COLO668 (cell line): Measurements from ENCODE around the gene SPG7.
"Not testable (repeated sequence)": the region's sequence is repeated elsewhere in the genome, so short reads cannot be mapped to it uniquely, and the experiment has no call there.

ENCODE experiments used
- DNase-seq: peaks from one replicate; lab custom pipeline; 2025; ENCODE audit not compliant: unreplicated experiment; lab: John Stamatoyannopoulos, UW

SPG7 gene

DNA sequence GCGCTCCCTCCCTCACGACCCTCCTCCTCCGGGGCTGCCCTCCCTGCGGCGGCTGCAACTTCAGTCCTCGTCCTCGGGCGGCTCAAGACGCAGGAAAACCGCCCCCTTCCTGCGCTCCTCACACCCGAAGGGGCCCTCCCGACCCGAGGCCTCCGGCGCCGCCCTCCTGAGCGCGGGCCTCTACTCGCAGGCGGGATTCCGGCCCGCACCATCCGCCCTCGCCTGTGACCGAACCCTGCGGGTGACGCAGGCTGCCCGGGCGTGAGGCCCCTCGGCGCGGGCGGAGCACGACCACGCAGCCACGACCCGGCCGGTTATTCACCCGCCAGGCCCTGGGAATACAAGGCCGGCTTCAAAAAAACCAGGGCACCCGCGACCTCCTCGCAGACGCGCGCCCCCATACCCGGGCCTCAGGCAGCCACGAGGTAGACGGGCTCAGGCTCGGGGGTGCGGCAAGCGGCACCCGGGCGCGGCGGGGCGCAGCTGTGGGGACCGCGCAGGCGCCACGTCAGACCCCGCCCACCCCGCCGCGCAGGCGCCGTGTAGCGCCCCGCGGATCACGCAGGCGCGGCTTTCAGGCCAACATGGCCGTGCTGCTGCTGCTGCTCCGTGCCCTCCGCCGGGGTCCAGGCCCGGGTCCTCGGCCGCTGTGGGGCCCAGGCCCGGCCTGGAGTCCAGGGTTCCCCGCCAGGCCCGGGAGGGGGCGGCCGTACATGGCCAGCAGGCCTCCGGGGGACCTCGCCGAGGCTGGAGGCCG lies at the start of gene SPG7:
SPG7 (plus strand) TSS at position 570 of the 757 bp plus-strand sequence; CDS start at position 585, 15 bp downstream.
- peak; percentile 92 for DNase-seq

DNA sequence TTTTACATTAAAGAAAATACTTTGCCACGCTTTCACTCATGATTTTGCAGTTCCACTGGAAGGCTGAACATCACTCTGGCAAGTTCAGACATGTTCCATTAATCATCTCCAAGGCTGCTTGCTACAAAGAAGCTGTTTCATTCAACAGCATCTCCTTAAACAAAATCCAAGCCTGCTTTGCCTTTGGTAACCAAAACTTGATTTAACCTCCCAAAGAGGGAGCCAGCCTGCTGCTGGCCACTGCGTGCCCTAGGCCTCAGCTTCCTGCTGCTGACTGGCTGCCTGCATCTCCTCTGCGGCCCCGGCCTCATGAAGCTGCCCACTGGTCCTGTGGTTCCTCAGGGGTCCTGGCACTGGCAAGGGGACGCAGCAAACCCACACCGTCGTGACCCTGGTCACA lies 49.7 kb upstream of the SPG7 start:
- no peak for DNase-seq

DNA sequence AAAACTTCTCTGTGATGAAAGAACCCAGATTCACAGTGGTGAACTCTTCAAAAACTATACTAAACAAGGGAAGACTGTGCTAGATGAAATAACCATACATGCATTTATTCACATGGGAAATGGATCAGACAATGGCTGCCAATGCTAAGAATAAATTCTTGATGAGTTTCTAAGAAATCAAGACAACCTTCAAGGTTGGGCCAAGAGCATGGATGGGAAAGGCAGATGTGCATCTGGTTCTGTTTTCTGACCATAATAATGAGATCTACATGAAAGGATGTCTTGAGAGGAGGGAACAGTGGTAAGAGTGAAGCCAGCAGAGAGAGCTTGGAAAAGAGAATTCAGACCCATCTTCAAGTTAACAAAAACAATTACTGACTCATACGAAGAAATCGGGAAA lies 49.2 kb upstream of the SPG7 start:
- DNase-seq: no peak

DNA sequence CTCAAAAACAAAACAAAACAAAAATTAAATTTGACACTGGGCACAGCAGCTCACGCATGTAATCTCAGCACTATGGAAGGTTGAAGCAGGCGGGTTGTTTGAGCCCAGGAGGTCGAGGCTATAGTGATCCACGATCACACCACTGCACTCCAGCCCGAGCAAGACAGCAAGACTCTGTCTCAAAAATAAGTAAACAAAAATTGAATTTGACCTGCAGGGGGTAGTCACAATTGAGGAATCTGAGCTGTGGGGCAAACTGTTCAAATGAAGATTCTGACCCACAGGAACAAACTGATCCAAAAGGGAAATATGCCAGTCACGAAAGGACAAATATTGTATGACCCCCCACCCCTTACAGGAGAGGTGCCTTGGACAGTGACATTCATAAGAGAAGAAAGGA lies 47.6 kb upstream of the SPG7 start:
- DNase-seq: no peak

DNA sequence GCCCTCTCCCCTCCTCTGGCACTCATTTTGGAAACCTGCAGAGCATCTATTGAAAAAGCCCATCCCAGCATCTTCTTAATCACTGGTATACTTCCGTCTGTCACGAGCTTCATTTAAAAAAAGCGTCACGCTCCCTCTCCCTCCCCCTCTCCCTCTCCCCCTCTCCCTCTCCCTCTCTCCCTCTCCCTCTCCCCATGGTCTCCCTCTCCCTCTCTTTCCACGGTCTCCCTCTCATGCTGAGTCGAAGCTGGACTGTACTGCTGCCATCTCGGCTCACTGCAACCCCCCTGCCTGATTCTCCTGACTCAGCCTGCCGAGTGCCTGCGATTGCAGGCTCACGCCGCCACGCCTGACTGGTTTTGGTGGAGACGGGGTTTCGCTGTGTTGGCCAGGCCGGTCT lies 46.3 kb upstream of the SPG7 start:
- DNase-seq: not testable (repeated sequence)

DNA sequence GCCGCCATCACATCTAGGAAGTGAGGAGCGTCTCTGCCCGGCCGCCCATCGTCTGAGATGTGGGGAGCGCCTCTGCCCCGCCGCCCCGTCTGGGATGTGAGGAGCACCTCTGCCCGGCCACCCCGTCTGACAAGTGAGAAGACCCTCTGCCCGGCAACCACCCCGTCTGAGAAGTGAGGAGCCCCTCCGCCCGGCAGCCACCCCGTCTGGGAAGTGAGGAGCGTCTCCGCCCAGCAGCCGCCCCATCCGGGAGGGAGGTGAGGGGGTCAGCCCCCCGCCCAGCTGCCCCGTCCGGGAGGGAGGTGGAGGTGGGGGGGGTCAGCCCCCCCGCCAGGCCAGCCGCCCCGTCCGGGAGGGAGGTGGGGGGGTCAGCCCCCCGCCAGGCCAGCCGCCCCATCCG lies 45.6 kb upstream of the SPG7 start:
- not testable (repeated sequence) for DNase-seq

DNA sequence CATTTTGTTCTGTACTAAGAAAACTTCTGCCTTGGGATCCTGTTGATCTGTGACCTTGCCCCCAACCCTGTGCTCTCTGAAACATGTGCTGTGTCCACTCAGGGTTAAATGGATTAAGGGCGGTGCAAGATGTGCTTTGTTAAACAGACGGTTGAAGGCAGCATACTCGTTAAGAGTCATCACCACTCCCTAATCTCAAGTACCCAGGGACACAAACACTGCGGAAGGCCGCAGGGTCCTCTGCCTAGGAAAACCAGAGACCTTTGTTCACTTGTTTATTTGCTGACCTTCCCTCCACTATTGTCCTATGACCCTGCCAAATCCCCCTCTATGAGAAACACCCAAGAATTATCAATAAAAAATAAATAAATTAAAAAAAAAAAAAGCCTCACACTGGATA lies 44.9 kb upstream of the SPG7 start:
- not testable (repeated sequence) for DNase-seq

DNA sequence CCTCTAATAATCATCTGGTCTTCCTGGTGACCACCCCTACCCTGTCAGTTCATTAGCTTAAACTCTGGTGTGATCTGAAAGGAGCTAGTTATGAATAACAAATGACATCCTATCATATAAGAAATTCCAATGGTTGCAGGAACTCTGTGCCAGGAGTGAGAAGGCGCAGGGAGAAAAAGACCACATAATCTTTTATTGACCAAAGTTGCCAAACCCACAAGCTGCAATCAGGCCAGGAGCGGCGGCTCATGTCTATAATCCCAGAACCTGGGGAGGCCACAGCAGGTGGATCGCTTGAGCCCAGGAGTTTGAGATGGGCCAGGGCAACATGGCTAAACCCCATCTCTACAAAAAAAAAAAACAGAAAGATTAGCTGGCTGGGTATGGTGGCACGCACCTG lies 41.3 kb upstream of the SPG7 start:
- no peak for DNase-seq

DNA sequence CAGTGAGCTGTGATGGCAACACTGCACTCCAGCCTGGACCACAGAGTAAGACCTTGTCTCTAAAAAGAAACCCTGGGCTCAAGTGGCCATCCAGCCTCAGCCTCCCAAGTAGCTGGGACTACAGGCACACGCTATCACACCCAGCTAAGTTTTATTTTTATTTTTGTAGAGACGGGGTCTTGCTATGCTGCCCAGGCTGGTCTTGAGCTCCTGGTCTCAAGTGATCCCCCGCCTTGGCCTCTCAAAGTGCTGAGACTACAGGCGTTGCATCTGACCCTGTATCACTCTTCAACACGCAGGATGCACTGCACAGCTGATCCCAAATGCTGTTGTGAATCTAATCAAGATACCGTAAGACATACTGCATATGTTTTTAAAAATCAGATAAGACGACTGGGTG lies 40.8 kb upstream of the SPG7 start:
- DNase-seq: no peak

DNA sequence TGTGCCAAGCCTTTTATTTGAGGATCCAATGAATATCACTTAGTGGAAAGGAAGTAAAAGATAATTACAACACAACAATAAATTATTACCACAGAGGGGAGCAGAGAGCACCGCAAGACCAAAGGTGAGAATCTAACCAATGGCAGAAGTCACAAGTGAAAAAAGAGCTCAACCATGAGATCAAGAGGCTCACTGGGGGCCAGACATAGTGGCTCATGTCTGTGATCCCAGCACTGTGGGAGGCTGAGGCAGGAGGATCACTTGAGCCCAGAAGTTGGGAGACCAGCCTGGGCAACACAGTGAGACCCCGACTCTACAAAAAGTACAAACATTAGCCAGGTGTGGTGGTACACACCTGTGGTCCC lies 35.5 kb upstream of the SPG7 start:
- no peak for DNase-seq

DNA sequence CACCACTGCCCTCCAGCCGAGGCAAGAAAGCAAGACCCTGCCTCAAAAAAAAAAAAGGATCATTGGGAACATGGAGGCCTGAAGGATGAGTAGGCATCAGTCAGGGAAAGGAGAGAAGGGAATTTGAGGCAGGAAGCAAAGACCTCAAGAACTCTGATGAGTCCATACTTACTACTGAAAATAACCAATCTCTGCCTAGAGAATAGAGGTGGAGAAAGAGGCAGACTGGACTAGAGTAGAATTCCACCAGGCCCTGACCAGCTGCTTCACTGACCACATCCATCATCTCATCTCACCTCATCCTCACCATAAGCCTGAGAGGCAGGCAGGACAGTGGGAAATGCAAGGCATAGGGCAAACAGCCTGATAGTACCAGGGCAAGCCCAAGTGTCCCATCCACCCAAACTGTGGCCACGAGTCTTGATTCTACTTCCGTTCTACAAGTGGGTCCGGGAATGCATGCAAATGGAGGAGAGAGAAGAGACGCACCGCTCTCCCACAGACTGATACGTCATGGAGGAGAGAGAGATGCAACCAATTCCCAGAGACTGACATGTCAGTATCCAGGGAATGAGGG lies 35.0 kb upstream of the SPG7 start:
- DNase-seq: no peak

DNA sequence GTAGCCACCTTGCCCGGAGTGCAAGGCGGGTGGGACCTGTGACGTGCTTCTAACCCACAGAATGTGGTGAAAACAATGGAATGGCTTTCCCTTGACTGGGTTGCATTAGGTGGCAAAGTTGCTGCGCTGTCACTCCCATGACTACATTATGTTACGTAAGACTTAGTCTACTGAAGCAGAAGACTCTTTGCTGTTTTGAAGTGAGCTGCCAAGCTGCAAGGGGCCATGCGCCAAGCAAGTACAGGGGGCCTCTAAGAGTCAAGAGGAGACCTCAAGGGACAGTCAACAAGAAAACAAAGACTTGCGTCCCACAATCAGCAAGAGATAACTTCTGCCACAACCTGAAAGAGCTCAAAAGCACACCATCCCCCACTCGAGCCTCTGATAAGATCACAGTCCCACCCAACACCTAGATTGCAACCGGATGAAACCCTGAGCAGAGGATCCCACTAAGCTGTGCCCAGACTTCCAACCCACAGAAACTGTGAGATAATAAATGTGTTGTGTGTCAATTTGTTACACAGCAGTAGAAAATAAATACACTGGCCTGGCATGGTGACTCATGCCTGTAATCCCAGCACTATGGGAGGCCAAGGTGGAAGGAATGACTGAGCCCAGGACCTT lies 34.3 kb upstream of the SPG7 start:
- DNase-seq: no peak

DNA sequence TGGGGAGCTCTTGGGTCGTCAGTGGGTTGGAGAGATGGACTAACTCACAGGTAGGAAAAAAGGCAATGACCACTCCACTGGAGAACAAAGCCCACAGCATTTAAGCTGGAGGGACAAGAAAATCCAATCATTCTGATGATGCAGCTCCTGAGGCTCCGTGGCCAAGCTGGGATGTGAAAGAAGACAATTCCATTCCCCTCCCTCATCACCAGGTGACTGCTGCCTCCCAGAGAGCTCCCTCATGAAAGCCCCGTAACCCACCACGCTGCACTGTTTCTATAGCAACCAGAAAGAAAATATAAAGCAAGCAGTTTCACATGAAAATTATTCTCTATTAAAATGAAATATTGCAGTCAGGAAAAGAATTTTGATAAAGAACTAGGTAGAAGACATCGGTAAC lies 33.1 kb upstream of the SPG7 start:
- DNase-seq: no peak

DNA sequence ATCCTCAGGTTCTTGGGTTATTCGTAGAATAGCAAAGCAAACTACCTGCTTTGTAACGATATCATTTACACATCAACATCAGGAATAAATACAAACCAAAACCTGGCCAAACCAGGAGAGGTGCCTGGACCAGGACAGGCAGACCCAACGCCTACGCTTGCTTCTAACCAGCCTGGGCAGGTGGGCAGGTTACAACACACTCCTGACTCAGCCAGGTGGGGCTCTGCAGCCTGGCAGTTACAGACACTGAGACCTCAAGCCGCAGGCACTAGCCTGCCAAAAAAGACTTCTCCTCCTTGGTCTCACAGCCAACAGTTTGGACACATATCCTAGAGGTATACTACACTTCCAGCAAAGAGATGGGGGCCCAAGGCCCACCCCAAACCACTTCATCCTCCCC lies 31.8 kb upstream of the SPG7 start:
- peak; percentile 20 for DNase-seq

DNA sequence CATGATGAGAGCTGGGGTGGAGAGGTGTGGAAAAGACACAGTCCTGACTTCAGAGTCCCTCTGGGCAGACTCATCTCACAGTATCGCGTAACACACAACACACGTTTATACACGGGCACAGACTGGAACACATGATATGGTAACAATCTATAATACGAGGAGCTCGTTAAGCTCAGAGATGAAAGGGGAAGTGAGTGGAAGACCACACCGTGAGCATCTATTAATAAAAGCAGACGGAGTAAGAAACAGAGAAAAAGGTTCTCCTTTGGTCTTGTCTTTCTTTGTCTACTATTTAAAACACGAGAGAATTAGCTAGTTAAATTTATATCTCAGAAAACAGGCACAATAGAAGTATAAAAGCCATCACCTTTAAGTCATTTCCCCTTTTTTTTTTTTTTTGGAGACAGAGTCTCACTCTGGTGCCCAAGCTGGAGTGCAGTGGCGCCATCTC lies 31.4 kb upstream of the SPG7 start:
- DNase-seq: no peak

DNA sequence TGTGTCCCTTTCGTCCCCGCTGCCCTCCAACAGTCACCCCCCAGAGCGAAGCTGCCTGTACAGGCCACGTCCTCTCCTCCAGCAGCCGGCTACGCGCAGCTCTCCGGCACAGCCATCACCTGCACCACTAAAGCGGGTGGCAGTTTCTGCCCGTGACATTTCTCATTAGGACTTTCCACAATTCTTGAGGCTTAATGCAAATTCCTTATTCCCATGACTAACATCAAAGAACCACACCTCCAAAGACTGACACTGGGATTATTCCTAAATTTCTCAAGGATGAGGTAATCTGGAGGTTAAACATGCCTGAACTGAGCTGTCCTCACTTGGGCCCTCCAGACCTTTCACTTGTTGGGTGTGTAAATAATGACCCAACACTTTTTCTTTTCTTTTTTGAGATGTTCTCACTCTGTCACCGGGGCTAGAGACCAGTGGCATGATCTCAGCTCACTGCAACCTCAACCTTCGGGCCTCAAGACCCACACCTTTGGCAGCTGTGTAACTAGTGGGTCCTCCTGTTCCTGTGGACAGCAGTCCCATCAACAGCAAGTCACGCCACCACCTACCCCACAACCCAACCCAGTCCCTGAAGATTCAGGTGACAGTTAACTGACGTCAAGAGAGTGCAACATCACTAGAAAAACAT lies 29.5 kb upstream of the SPG7 start:
- no peak for DNase-seq

DNA sequence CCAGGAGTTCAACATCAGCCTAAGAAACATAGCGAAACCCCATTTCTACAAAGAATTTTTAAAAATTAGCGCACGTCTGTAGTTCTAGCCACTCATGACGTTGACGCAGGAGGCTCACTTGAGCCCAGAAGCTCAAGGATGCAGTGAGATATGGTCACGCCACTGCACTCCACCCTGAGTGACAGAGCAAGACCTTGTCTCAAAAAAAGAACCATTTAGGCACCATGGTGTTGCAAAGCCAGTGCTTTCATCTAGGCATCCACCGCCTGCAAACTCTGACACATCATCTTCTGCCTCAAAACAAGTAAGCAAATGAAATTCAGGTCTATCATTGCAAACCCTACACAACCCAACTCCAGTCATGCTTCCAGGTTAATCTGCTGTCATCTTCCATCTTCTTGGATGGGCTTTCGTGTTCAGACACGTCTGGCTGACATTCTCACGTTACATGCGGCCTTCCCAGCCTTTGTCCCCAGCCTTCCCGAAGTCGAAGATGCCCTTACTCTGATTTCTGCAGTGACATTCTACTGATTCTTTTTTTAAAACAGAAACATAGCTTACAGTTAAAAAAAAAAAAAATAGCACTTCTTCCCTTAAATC lies 26.7 kb upstream of the SPG7 start:
- DNase-seq: no peak

DNA sequence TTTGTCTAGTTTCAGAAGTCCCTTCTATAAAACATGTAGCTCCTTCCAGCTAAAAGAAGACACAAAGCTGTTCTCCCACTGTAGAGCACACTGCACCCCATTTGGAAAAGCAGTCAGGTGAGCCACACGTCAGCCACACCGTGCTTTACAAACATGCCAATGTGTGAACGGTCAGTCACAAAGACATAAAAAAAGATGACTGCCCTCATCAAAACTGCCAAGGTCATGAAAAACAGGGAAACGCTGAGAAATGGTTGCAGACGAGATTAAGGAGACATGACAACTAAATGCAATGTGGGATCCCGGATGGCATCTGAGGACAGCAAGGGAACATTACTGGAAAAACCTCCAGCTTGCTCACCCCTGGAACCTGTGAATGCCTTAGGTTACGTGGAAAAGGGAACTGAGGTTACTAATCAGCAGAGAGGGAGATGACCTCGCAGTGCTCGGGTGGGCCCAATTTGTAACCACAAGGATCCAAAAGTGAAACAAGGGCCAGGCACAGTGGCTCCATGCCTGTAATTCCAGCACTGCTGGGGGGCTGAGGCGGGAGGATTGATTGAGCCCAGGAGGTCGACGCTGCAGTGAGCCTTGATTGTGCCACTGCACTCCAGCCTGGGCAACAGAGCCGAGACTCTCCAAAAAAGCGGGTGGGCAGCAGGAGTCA lies 25.9 kb upstream of the SPG7 start:
- no peak for DNase-seq

DNA sequence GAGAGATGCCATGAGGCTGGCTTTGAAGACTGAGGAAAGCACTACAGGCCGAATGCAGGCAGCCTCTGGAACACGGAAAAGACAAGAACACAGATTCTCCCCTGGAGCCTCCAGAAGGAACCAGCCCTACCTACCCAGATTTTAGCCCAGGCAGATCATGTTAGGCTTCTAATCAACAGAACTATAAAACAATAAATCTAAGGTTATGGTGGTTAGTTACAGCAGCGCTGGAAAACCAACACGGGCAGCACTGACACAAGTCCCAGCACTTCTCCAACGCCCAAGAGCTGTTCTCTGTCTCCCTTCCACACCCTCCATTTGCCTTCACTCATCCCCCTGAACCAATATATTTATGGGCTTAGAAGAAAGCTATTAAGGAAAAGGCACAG lies 25.4 kb upstream of the SPG7 start:
- DNase-seq: no peak

DNA sequence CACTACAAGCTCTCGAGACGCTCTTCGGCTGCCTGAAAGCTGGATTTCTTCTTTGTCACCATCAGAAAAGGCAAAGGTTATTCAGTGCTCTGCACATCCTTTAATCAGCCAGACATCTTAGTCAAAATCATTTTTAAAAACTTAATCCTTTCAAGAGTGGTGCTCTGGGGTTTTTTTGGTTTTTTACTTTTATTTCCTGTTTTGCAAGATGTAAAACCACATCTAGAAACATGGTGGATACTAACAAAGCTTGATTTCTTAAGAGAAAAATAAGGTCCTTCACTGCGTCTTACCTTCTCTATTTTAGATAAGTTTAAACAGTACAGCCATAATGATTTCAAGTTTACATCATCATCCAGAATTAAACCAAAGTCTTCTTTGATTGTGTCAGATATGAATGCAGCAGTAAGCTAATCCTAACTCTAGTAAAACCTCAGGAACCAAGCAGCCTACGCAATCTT lies 24.1 kb upstream of the SPG7 start:
- no peak for DNase-seq
